Measurements from ENCODE around the gene BAG1.

- TF ChIP-seq POLR2AphosphoS5 (IDR thresholded peaks at IDR 0.05; ENCODE audit: low read depth, low read length): no peak
- no peak for TF ChIP-seq TAF1 (IDR thresholded peaks at IDR 0.05; ENCODE audit: borderline replicate concordance, low read depth, low read length)
Observed at GRCh38 chr9:33300546-33300945, 36.0 kb upstream of the BAG1 start.

All from GM12892 (cell line).